Measurements from ENCODE around the gene CCDC28A. TPM values are rescaled to one million over a fixed set of nuclear protein-coding genes. Genes with fewer than 3 reads are reported as not detected.

Gene CCDC28A
- total RNA-seq, 1 experiment from 2014 or later: 9.8 TPM

DNA sequence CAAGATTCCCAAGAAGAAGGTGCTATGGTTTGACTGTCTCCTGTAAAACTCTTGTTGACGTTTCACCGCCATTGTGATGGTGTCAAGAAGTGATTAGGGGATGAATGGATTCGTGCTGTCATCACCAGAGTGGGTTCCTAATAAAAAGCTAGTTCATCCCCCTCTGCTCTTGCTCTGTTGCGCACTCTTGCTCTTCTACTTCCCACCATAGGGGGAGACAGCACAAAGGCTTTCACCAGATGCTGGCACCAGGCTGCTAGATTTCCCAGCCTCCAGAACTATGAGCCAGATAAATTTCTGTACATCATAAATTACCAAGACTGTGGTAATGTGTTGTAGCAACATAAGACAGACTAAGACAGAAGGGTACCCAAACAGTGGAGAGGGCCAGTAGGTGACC, 21.6 kb upstream of the CCDC28A start:
- Mint-ChIP-seq H3K4me3 (ENCODE audit: low read depth, unreplicated experiment) (no peak overlapping the region), H3K4me1 (ENCODE audit: low read depth, unreplicated experiment) (no peaks in the 10 kb centered on the region), H3K36me3 (ENCODE audit: insufficient read depth, unreplicated experiment) (no peaks in the 10 kb centered on the region), H3K27me3 (ENCODE audit: unreplicated experiment) (no peaks in the 10 kb centered on the region), H3K27ac (ENCODE audit: unreplicated experiment) (no peak overlapping the region), H3K9me3 (ENCODE audit: low read depth, unreplicated experiment) (no peaks in the 10 kb centered on the region)
- DNase-seq: no peak
- intact Hi-C loops (cut with micrococcal nuclease; ENCODE audit: unreplicated experiment): no loop called here
- no TSS peak for BruUV-seq (replicated peaks)
- TF ChIP-seq, protein P1, sequence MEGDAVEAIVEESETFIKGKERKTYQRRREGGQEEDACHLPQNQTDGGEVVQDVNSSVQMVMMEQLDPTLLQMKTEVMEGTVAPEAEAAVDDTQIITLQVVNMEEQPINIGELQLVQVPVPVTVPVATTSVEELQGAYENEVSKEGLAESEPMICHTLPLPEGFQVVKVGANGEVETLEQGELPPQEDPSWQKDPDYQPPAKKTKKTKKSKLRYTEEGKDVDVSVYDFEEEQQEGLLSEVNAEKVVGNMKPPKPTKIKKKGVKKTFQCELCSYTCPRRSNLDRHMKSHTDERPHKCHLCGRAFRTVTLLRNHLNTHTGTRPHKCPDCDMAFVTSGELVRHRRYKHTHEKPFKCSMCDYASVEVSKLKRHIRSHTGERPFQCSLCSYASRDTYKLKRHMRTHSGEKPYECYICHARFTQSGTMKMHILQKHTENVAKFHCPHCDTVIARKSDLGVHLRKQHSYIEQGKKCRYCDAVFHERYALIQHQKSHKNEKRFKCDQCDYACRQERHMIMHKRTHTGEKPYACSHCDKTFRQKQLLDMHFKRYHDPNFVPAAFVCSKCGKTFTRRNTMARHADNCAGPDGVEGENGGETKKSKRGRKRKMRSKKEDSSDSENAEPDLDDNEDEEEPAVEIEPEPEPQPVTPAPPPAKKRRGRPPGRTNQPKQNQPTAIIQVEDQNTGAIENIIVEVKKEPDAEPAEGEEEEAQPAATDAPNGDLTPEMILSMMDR (IDR thresholded peaks at IDR 0.05; ENCODE audit: unreplicated experiment): no peak
- CTCF ChIA-PET: interaction anchor here (0.6 kb wide), 1 partner anchor 159 kb away, joined by 3 read pairs; no protein-coding TSS in a partner anchor

DNA sequence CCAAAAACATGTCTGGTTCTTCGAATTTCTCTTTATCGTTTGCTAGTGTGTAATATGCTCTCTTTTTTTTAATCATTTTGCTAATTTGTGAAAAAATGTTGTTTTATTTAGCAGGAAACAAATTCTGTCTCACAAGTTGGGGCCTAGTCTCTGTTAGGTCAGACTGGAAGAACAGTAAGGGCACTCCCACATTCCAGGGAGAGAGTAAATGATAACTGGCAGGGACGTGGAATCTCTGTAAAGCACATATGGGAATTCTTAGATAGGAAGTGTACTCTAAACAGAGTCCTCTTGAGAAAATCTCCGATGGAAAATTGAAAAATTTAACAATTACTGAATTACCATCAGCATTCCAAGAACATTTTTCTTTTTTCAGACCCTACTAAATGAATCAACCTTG, 16.4 kb upstream of the CCDC28A start:
- Mint-ChIP-seq H3K36me3 (ENCODE audit: insufficient read depth, unreplicated experiment) (no peaks in the 10 kb centered on the region), H3K4me3 (ENCODE audit: low read depth, unreplicated experiment) (no peak overlapping the region), H3K4me1 (ENCODE audit: low read depth, unreplicated experiment) (no peaks in the 10 kb centered on the region), H3K9me3 (ENCODE audit: low read depth, unreplicated experiment) (no peaks in the 10 kb centered on the region), H3K27ac (ENCODE audit: unreplicated experiment) (no peak overlapping the region), H3K27me3 (ENCODE audit: unreplicated experiment) (no peaks in the 10 kb centered on the region)
- CTCF ChIA-PET: no interaction called here
- intact Hi-C loops (cut with micrococcal nuclease; ENCODE audit: unreplicated experiment): no loop called here
- no peak for DNase-seq
- no TSS peak for BruUV-seq (replicated peaks)
- TF ChIP-seq, protein P1 (IDR thresholded peaks at IDR 0.05; ENCODE audit: unreplicated experiment): no peak

DNA sequence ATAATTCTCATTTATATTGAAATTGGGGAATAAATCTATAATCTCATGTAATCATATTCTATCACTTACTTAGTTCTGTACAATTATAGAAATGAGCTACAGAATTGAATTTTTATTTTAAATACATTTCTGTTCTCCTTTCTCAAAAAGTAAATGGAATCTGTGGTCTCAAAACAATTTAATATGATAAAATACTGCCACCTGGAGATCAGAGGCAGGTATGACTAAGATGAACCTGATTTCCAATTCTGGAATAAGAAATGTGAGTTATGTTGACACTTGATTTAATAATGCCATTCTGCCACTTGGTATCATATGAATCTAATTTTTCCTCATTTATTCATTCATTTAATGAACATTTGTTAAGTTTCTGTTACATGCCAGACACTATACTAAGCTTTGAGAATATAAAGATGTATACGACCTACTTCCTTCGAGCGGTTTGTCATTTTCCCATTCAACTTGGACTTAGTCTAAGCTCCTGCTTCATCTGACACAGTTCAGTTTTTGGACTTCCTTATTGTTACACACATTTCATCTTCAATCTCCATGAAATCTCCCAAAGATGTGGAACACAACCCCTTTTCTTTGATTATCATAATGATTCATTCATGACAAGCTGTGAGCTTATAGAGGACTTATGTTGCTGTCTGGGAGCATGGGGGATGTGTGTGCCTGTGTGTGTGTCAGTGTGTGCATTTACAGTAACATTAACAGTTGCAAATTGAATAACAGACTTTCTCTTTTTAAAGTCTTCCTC, 7.5 kb upstream of the CCDC28A start:
- no peaks in the 10 kb centered on the region for H3K36me3 Mint-ChIP-seq (ENCODE audit: insufficient read depth, unreplicated experiment)
- H3K4me1 Mint-ChIP-seq (ENCODE audit: low read depth, unreplicated experiment): no peaks in the 10 kb centered on the region
- no peak for DNase-seq
- no peak overlapping the region for H3K27ac Mint-ChIP-seq (ENCODE audit: unreplicated experiment)
- no peaks in the 10 kb centered on the region for H3K9me3 Mint-ChIP-seq (ENCODE audit: low read depth, unreplicated experiment)
- H3K4me3 Mint-ChIP-seq (ENCODE audit: low read depth, unreplicated experiment): no peak overlapping the region
- TF ChIP-seq, protein P1 (IDR thresholded peaks at IDR 0.05; ENCODE audit: unreplicated experiment): no peak
- no peaks in the 10 kb centered on the region for H3K27me3 Mint-ChIP-seq (ENCODE audit: unreplicated experiment)
- no TSS peak for BruUV-seq (replicated peaks)
- CTCF ChIA-PET: interaction anchor here (1.3 kb wide), 1 partner anchor 174 kb away, joined by 3 read pairs; no protein-coding TSS in a partner anchor
- intact Hi-C loops (cut with micrococcal nuclease; ENCODE audit: unreplicated experiment): loop anchor here (1.0 to 10.0 kb wide), 3 partner anchors 74 to 241 kb away; no protein-coding TSS in a partner anchor

DNA sequence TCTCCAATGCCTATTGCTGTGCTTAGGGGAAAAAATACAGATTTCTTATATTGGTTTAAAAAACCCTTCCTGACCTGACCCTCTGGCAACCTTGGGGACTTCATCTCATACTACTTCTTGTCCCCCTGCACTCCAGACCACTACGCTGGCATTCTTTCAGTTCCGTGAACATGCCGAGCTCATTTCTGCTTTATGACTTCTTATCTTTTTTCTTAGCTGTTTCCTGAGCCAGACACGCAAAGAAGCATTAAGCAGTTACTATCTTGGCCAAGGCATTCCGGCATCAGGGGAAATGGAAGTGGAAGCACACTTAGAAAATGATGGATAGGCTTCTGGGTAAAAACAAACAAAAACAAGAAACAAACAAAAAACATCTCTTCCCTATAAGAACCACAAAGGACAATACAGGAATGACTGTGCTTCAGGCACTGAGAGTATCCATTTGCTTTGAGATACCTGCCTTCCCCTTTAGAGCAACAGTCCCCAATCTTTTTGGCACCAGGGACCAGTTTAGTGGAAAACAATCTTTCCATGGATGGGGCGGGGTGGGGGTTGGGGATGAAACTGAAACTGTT, 4.4 kb upstream of the CCDC28A start:
- no TSS peak for BruUV-seq (replicated peaks)
- Mint-ChIP-seq H3K4me3 (ENCODE audit: low read depth, unreplicated experiment) (no peak overlapping the region), H3K4me1 (ENCODE audit: low read depth, unreplicated experiment) (no peaks in the 10 kb centered on the region), H3K36me3 (ENCODE audit: insufficient read depth, unreplicated experiment) (peaks cover 12% of the 10 kb centered on the region), H3K9me3 (ENCODE audit: low read depth, unreplicated experiment) (no peaks in the 10 kb centered on the region), H3K27ac (ENCODE audit: unreplicated experiment) (no peak overlapping the region), H3K27me3 (ENCODE audit: unreplicated experiment) (no peaks in the 10 kb centered on the region)
- DNase-seq: no peak
- intact Hi-C loops (cut with micrococcal nuclease; ENCODE audit: unreplicated experiment): loop anchor here (5.0 to 10.0 kb wide), 2 partner anchors 77 to 244 kb away; no protein-coding TSS in a partner anchor
- TF ChIP-seq, protein P1 (IDR thresholded peaks at IDR 0.05; ENCODE audit: unreplicated experiment): no peak
- CTCF ChIA-PET: no interaction called here
